Thyroid gland (tissue), 4 donors: ENCODE data around the gene FABP7. TPM values are rescaled to one million over a fixed set of nuclear protein-coding genes. Genes with fewer than 3 reads are reported as not detected.
A peak's percentile ranks its signal among the peaks of the same experiment; 100 is the strongest.

ENCODE experiments used
- DNase-seq, 2 donors: peaks; one replicate each; pipeline ENCODE4 v3.0.0-alpha.2; 2019
- H3K27ac ChIP-seq, 3 donors: fragments of 200-600 bp; sonication (generic); 1 replicate in 2 of 3; 2 replicates in 1 of 3; pipeline ENCODE4 v1.5.1; 2016 to 2019; ENCODE audit warnings: mild to moderate bottlenecking in 1 of 3, moderate library complexity in 1 of 3
- H3K27me3 ChIP-seq: fragments of 200-600 bp; sonication (generic); one replicate; pipeline ENCODE4 v1.5.1; 2019
- H3K36me3 ChIP-seq, 2 donors: fragments of 200-600 bp; sonication (generic); one replicate each; pipeline ENCODE4 v1.5.1; 2016 to 2019
- H3K4me1 ChIP-seq, 2 donors: fragments of 200-600 bp; sonication (generic); one replicate each; pipeline ENCODE4 v1.5.1; 2017 to 2019
- H3K4me3 ChIP-seq, 3 donors: fragments of 200-600 bp; sonication (generic); replicated peaks in 1 of 3; 1 replicate in 2 of 3; 2 replicates in 1 of 3; pipeline ENCODE4 v1.5.1; 2016; ENCODE audit warnings: mild to moderate bottlenecking in 1 of 3
- H3K9me3 ChIP-seq: fragments of 200-600 bp; sonication (generic); one replicate; pipeline ENCODE4 v1.5.1; 2017
- CTCF ChIP-seq, 6 experiments: fragments of 200-600 bp in 3 of 6; fragments of 450-650 bp in 3 of 6; sonication (generic) in 3 of 6; IDR thresholded peaks; one replicate each; pipeline ENCODE4 v1.5.1; 2016 to 2019; ENCODE audit warnings: antibody characterized with exemption in 6 of 6, mild to moderate bottlenecking in 2 of 6, inconsistent platforms in 1 of 6, moderate library complexity in 1 of 6
- POLR2A ChIP-seq, 2 donors: fragments of 450-650 bp; IDR thresholded peaks; one replicate each; pipeline ENCODE4 v1.6.1; 2017; ENCODE audit warnings: antibody characterized with exemption in 2 of 2, mild to moderate bottlenecking in 2 of 2, moderate library complexity in 1 of 2
- whole genome bisulfite sequencing, 2 donors: methylation state at CpG; one replicate each; pipeline ENCODE4 v1.1.5; 2017; 5-methylcytosine and 5-hydroxymethylcytosine counted together
- intact Hi-C: fragments of 100-400 bp; cut with DNase I; formaldehyde crosslinking; loops from one replicate; pipeline ENCODE4 v1.15.1; 2023
- total RNA-seq, 4 donors: library from RNA; depleted of rRNA; stranded (reverse); fragments of >200 nt; gene quantifications; one replicate each; pipeline ENCODE4 v1.2.3, GENCODE V29; 2016

The FABP7 gene
- total RNA-seq, 4 donors from 2014 or later, result not detected

- WGBS, 2 donors, result 92% methylated on average over 4 of the region's 4 CpGs
- Histone ChIP-seq H3K4me3 (no peak overlapping the region), H3K4me1 (no peaks in the 10 kb centered on the region), H3K27ac (no peak overlapping the region), H3K27me3 (no peaks in the 10 kb centered on the region), H3K36me3 (no peaks in the 10 kb centered on the region), H3K9me3 (no peaks in the 10 kb centered on the region)
- no peak for TF ChIP-seq CTCF (IDR thresholded peaks at IDR 0.05)
- intact Hi-C loops, result no loop called here
- no peak for DNase-seq
Observed at GRCh38 chr6:122749451-122750050, 30.0 kb upstream of the FABP7 start.

DNA sequence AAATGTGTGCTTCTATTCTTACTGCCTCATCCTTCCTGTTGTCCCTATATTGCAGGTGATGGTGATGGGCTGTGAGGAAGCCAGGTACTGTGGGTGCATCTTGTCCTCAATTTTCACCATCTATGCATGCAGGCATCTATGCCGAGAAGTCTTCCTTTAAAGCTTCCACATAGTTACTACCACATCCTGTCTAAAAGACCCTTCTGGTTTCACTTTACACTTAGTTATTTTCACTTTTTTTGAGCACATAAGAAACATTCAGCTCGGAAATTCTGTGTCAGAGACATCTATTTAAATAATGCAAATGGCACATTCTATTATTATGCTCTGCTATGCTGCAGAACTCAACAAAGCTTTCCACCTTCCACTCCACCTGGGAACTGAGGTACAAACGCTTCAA lies 28.2 kb upstream of the FABP7 start:
- H3K4me3 ChIP-seq, result no peak overlapping the region
- H3K36me3 ChIP-seq, result no peaks in the 10 kb centered on the region
- 77 to 80% methylated on average over 3 of the region's 3 CpGs for WGBS, 2 donors
- no peaks in the 10 kb centered on the region for H3K9me3 ChIP-seq
- TF ChIP-seq CTCF (IDR thresholded peaks at IDR 0.05) (no peak), POLR2A (IDR thresholded peaks at IDR 0.05) (no peak)
- H3K4me1 ChIP-seq, result no peaks in the 10 kb centered on the region
- DNase-seq, result no peak
- no peaks in the 10 kb centered on the region for H3K27me3 ChIP-seq
- intact Hi-C loops, result no loop called here
- no peak overlapping the region for H3K27ac ChIP-seq

DNA sequence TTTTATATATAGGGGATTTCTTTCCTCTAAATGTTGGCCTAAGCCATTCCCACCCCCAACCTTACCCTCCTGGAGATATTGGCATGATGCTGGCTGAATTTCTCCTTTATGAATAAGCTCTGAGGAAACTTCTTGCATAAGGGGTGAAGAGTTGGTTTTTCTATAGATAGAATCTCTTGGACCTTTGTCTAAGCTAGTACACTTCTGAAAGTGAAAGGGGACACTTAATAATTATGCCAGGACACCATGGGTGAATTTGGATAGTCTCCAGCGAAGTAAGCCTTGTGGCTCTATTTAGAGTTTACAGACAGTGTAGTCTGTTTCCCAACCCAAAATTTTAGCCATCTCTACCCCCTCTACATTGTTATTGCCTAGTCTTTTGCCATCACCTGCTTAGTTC lies 27.1 kb upstream of the FABP7 start:
- H3K4me1 ChIP-seq, result no peaks in the 10 kb centered on the region
- no peaks in the 10 kb centered on the region for H3K9me3 ChIP-seq
- H3K36me3 ChIP-seq, result no peaks in the 10 kb centered on the region
- DNase-seq, result no peak
- no peak overlapping the region for H3K4me3 ChIP-seq
- intact Hi-C loops, result no loop called here
- H3K27ac ChIP-seq, result no peak overlapping the region
- no peak for TF ChIP-seq POLR2A (IDR thresholded peaks at IDR 0.05)
- TF ChIP-seq CTCF (IDR thresholded peaks at IDR 0.05), result no peak
- 38 to 100% methylated on average over 1 of the region's 1 CpG for WGBS, 2 donors
- H3K27me3 ChIP-seq, result no peaks in the 10 kb centered on the region

GRCh38 chr6:122753000-122753687 lies 26.4 kb upstream of the FABP7 start:
- H3K9me3 ChIP-seq, result no peaks in the 10 kb centered on the region
- DNase-seq, result no peak
- H3K27me3 ChIP-seq, result no peaks in the 10 kb centered on the region
- no peaks in the 10 kb centered on the region for H3K36me3 ChIP-seq
- TF ChIP-seq POLR2A (IDR thresholded peaks at IDR 0.05) (no peak), CTCF (IDR thresholded peaks at IDR 0.05) (no peak)
- 82 to 90% methylated on average over 10 of the region's 10 CpGs for WGBS, 2 donors
- no peak overlapping the region for H3K27ac ChIP-seq
- no peaks in the 10 kb centered on the region for H3K4me1 ChIP-seq
- intact Hi-C loops, result no loop called here
- no peak overlapping the region for H3K4me3 ChIP-seq

DNA sequence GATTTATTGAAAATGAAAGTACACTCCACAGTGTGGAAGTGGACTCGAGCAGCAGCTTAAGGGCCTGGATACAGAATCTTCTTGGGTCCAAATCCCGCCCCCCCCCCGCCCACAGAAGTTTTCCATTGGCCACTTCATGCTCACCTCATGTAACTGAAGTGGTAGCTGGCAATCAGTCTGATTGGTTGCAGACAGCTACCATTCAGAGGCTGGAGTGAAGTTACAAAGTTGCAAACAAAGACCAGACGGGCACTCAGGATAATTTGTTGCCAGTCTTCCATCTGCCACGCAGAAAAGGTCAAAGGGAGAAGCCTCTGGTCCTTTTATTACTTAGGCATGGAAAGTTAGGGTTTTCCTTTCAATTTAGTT lies 25.8 kb upstream of the FABP7 start:
- intact Hi-C loops, result no loop called here
- TF ChIP-seq CTCF (IDR thresholded peaks at IDR 0.05) (no peak), POLR2A (IDR thresholded peaks at IDR 0.05) (no peak)
- H3K27ac ChIP-seq, result no peak overlapping the region
- H3K36me3 ChIP-seq, result no peaks in the 10 kb centered on the region
- DNase-seq, result peak in 1 of 2 donors; percentile 20
- H3K27me3 ChIP-seq, result no peaks in the 10 kb centered on the region
- no peaks in the 10 kb centered on the region for H3K9me3 ChIP-seq
- no peak overlapping the region for H3K4me3 ChIP-seq
- 57 to 69% methylated on average over 5 of the region's 5 CpGs for WGBS, 2 donors
- H3K4me1 ChIP-seq, result no peaks in the 10 kb centered on the region
